ENCODE results near the gene SGK2. TPM values are rescaled to one million over a fixed set of nuclear protein-coding genes. Genes with fewer than 3 reads are reported as not detected.
A peak's percentile ranks its signal among the peaks of the same experiment; 100 is the strongest.

SGK2 gene
- total RNA-seq, 1 donor from 2014 or later: 2.8 TPM

- no peak overlapping the region for H3K27ac Mint-ChIP-seq
- DNase-seq (ENCODE audit: low spot score): no peak
- Histone ChIP-seq H3K9me3 (ENCODE audit: low read depth) (no peaks in the 10 kb centered on the region), H4K20me1 (ENCODE audit: low read depth) (no peaks in the 10 kb centered on the region), H3K9ac (no peak overlapping the region), H3K27ac (no peak overlapping the region), H3K27me3 (no peaks in the 10 kb centered on the region), H3K4me1 (no peaks in the 10 kb centered on the region), H3K36me3 (no peaks in the 10 kb centered on the region), H3K4me2 (no peak overlapping the region), H3K4me3 (no peak overlapping the region), H3F3A (ENCODE audit: low read depth) (no peaks in the 10 kb centered on the region), H2AFZ (replicated peaks) (no peak overlapping the region), H3K79me2 (ENCODE audit: low read depth) (no peaks in the 10 kb centered on the region)
- H3K4me3 Mint-ChIP-seq: peak overlapping the region; percentile 5
- H3K9me3 Mint-ChIP-seq: no peaks in the 10 kb centered on the region
- H3K4me1 Mint-ChIP-seq: peaks cover 12% of the 10 kb centered on the region
- no peaks in the 10 kb centered on the region for H3K27me3 Mint-ChIP-seq (ENCODE audit: insufficient read depth, low read depth)
- TF ChIP-seq EZH2 (IDR thresholded peaks at IDR 0.05) (no peak), EZH2phosphoT487 (IDR thresholded peaks at IDR 0.05) (no peak)
- TF ChIP-seq, protein P1, sequence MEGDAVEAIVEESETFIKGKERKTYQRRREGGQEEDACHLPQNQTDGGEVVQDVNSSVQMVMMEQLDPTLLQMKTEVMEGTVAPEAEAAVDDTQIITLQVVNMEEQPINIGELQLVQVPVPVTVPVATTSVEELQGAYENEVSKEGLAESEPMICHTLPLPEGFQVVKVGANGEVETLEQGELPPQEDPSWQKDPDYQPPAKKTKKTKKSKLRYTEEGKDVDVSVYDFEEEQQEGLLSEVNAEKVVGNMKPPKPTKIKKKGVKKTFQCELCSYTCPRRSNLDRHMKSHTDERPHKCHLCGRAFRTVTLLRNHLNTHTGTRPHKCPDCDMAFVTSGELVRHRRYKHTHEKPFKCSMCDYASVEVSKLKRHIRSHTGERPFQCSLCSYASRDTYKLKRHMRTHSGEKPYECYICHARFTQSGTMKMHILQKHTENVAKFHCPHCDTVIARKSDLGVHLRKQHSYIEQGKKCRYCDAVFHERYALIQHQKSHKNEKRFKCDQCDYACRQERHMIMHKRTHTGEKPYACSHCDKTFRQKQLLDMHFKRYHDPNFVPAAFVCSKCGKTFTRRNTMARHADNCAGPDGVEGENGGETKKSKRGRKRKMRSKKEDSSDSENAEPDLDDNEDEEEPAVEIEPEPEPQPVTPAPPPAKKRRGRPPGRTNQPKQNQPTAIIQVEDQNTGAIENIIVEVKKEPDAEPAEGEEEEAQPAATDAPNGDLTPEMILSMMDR (IDR thresholded peaks at IDR 0.05): no peak
- H3K36me3 Mint-ChIP-seq: peaks cover 2% of the 10 kb centered on the region
Observed at GRCh38 chr20:43571310-43571709, 12.5 kb downstream of the SGK2 start.

DNA sequence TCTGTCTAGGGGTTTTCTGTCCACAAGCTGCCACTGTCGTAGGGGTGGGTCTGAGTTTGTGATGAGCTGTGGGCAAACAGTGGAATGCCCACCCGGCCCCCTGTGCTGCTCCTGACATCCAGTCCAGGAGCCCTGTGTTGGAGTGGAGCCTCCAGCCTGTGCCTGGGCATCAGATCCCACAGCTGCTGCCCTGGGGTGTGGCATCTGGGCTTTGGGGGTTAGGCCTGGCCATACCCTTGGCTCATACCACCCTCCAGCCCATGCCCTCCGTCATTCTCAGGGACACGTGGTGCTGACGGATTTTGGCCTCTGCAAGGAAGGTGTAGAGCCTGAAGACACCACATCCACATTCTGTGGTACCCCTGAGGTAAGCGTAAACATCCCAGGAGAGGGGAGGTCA lies 12.9 kb downstream of the SGK2 start:
- no peaks in the 10 kb centered on the region for H3F3A ChIP-seq (ENCODE audit: low read depth)
- peaks cover 2% of the 10 kb centered on the region for H3K36me3 Mint-ChIP-seq
- H3K79me2 ChIP-seq (ENCODE audit: low read depth): no peaks in the 10 kb centered on the region
- TF ChIP-seq EZH2phosphoT487 (IDR thresholded peaks at IDR 0.05): no peak
- no peaks in the 10 kb centered on the region for H4K20me1 ChIP-seq (ENCODE audit: low read depth)
- no peaks in the 10 kb centered on the region for H3K36me3 ChIP-seq
- H3K27me3 Mint-ChIP-seq (ENCODE audit: insufficient read depth, low read depth): no peaks in the 10 kb centered on the region
- H3K9me3 ChIP-seq (ENCODE audit: low read depth): no peaks in the 10 kb centered on the region
- H3K27ac ChIP-seq: no peak overlapping the region
- no peak overlapping the region for H3K9ac ChIP-seq
- H3K4me1 Mint-ChIP-seq: peaks cover 12% of the 10 kb centered on the region
- H3K4me3 Mint-ChIP-seq: no peak overlapping the region
- H3K9me3 Mint-ChIP-seq: no peaks in the 10 kb centered on the region
- H3K4me2 ChIP-seq: no peak overlapping the region
- H3K27me3 ChIP-seq: no peaks in the 10 kb centered on the region
- H2AFZ ChIP-seq (replicated peaks): no peak overlapping the region
- no peak overlapping the region for H3K4me3 ChIP-seq
- H3K27ac Mint-ChIP-seq: no peak overlapping the region
- no peak for DNase-seq (ENCODE audit: low spot score)
- no peaks in the 10 kb centered on the region for H3K4me1 ChIP-seq

DNA sequence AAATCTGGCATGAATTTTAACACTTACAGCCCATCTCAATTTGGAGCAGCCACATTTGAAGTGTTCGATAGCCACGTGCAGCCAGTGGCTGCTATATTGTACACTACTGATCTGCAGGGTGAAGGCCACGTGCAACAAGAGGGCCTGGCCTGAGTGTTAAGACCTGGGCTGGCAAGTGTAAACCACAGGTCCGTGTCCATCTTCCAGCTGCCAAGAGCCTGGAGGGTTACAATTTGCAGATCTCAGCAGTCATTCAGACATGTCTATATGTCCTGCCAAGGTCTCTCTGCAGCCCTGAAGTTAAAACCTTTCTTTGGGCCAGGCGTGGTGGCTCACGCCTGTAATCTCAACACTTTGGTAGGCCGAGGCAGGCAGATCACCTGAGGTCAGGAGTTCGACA lies 14.1 kb downstream of the SGK2 start:
- no peak overlapping the region for H3K4me3 Mint-ChIP-seq
- H3K27me3 Mint-ChIP-seq (ENCODE audit: insufficient read depth, low read depth): no peaks in the 10 kb centered on the region
- H3F3A ChIP-seq (ENCODE audit: low read depth): no peaks in the 10 kb centered on the region
- H3K4me2 ChIP-seq: no peak overlapping the region
- H3K9me3 Mint-ChIP-seq: no peaks in the 10 kb centered on the region
- H3K4me1 Mint-ChIP-seq: peaks cover 12% of the 10 kb centered on the region
- no peaks in the 10 kb centered on the region for H3K9me3 ChIP-seq (ENCODE audit: low read depth)
- H3K27ac ChIP-seq: no peak overlapping the region
- no peaks in the 10 kb centered on the region for H3K36me3 ChIP-seq
- TF ChIP-seq EZH2 (IDR thresholded peaks at IDR 0.05) (no peak), EZH2phosphoT487 (IDR thresholded peaks at IDR 0.05) (no peak)
- TF ChIP-seq, protein P1 (IDR thresholded peaks at IDR 0.05): no peak
- no peaks in the 10 kb centered on the region for H4K20me1 ChIP-seq (ENCODE audit: low read depth)
- H3K4me1 ChIP-seq: no peaks in the 10 kb centered on the region
- H3K36me3 Mint-ChIP-seq: peaks cover 2% of the 10 kb centered on the region
- no peaks in the 10 kb centered on the region for H3K79me2 ChIP-seq (ENCODE audit: low read depth)
- no peak for DNase-seq (ENCODE audit: low spot score)
- no peak overlapping the region for H3K27ac Mint-ChIP-seq
- H3K4me3 ChIP-seq: no peak overlapping the region
- H3K9ac ChIP-seq: no peak overlapping the region
- no peak overlapping the region for H2AFZ ChIP-seq (replicated peaks)
- no peaks in the 10 kb centered on the region for H3K27me3 ChIP-seq

- H3K79me2 ChIP-seq (ENCODE audit: low read depth): no peaks in the 10 kb centered on the region
- no peaks in the 10 kb centered on the region for H3K9me3 ChIP-seq (ENCODE audit: low read depth)
- H3F3A ChIP-seq (ENCODE audit: low read depth): no peaks in the 10 kb centered on the region
- H3K4me3 ChIP-seq: no peak overlapping the region
- Mint-ChIP-seq H3K27ac (no peak overlapping the region), H3K27me3 (ENCODE audit: insufficient read depth, low read depth) (no peaks in the 10 kb centered on the region), H3K4me1 (peaks cover 12% of the 10 kb centered on the region), H3K9me3 (no peaks in the 10 kb centered on the region), H3K4me3 (no peak overlapping the region), H3K36me3 (peaks cover 2% of the 10 kb centered on the region)
- no peak overlapping the region for H3K9ac ChIP-seq
- H4K20me1 ChIP-seq (ENCODE audit: low read depth): no peaks in the 10 kb centered on the region
- no peak overlapping the region for H3K4me2 ChIP-seq
- no peak overlapping the region for H2AFZ ChIP-seq (replicated peaks)
- DNase-seq (ENCODE audit: low spot score): no peak
- H3K4me1 ChIP-seq: no peaks in the 10 kb centered on the region
- H3K27me3 ChIP-seq: no peaks in the 10 kb centered on the region
- no peak for TF ChIP-seq EZH2 (IDR thresholded peaks at IDR 0.05)
- TF ChIP-seq, protein P1 (IDR thresholded peaks at IDR 0.05): no peak
- no peak for TF ChIP-seq EZH2phosphoT487 (IDR thresholded peaks at IDR 0.05)
- no peaks in the 10 kb centered on the region for H3K36me3 ChIP-seq
- H3K27ac ChIP-seq: no peak overlapping the region
Observed at GRCh38 chr20:43576108-43576507, 17.3 kb downstream of the SGK2 start.
